ENCODE measurements around the gene NEDD4L. TPM values are rescaled to one million over a fixed set of nuclear protein-coding genes. Genes with fewer than 3 reads are reported as not detected.

NEDD4L gene
- total and polyA plus RNA-seq, 12 donors, result 17.8 to 110 (median 37.6) TPM

DNA sequence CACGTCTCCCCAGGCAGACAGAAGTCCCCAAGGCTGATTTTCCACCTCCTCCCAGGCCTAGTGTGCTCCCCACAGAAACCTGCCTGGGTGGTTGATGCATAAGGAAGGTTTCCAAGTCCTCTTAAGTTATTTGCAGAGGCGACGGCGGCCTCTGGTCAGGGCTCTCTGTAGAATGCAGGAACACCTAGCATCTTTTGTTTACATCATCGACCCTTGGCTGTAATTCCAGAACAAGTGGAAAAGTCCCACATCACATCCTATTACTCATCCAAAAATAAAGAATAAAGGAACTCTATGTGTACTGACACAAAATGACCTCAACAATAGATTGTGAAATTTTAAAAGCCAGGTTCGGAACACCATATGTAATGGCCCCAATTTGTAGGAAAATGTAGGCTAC, 373.7 kb downstream of the NEDD4L start:
- no peak for TF ChIP-seq POLR2A (IDR thresholded peaks at IDR 0.05)
- TF ChIP-seq, protein P1, sequence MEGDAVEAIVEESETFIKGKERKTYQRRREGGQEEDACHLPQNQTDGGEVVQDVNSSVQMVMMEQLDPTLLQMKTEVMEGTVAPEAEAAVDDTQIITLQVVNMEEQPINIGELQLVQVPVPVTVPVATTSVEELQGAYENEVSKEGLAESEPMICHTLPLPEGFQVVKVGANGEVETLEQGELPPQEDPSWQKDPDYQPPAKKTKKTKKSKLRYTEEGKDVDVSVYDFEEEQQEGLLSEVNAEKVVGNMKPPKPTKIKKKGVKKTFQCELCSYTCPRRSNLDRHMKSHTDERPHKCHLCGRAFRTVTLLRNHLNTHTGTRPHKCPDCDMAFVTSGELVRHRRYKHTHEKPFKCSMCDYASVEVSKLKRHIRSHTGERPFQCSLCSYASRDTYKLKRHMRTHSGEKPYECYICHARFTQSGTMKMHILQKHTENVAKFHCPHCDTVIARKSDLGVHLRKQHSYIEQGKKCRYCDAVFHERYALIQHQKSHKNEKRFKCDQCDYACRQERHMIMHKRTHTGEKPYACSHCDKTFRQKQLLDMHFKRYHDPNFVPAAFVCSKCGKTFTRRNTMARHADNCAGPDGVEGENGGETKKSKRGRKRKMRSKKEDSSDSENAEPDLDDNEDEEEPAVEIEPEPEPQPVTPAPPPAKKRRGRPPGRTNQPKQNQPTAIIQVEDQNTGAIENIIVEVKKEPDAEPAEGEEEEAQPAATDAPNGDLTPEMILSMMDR (IDR thresholded peaks at IDR 0.05), result no peak
- DNase-seq, result no peak
- Histone ChIP-seq H3K27me3 (no peaks in the 10 kb centered on the region), H3K27ac (no peak overlapping the region), H3K9me3 (replicated peaks in 1 of 3) (no peaks in the 10 kb centered on the region), H3K36me3 (replicated peaks in 1 of 2) (no peaks in the 10 kb centered on the region), H3K4me3 (no peak overlapping the region), H3K4me1 (replicated peaks in 1 of 2) (no peaks in the 10 kb centered on the region)
- intact Hi-C loops (cut with DNase I), result no loop called here
- WGBS, 4 donors, result 91 to 98% (median 92%) methylated on average over 5 to 6 of the region's 6 CpGs

DNA sequence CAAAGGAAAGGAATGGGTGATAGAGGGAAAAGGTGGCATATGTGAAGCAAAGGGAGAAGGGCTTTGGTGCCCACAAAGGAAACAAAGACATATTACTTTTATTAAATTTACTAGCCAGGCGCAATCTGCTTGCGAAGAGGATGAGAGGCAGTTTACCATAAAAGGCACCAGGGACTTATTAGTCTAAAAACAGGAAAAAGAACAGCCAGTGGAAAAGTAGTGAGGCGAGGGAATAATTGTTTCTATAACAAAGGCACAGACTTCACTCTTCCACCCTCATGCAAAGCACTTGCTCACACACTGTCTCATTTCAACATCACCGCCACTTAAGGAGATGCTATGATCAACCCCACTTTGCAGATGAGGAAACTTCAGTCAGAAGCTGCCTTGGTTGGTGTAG, 374.3 kb downstream of the NEDD4L start:
- Histone ChIP-seq H3K9me3 (replicated peaks in 1 of 3) (no peaks in the 10 kb centered on the region), H3K36me3 (replicated peaks in 1 of 2) (no peaks in the 10 kb centered on the region), H3K27me3 (no peaks in the 10 kb centered on the region), H3K4me3 (no peak overlapping the region), H3K27ac (no peak overlapping the region), H3K4me1 (replicated peaks in 1 of 2) (no peaks in the 10 kb centered on the region)
- intact Hi-C loops (cut with DNase I), result no loop called here
- no peak for TF ChIP-seq POLR2A (IDR thresholded peaks at IDR 0.05)
- TF ChIP-seq, protein P1 (IDR thresholded peaks at IDR 0.05), result no peak
- DNase-seq, result no peak
- WGBS, 4 donors, result 92 to 97% (median 96%) methylated on average over 4 of the region's 4 CpGs

DNA sequence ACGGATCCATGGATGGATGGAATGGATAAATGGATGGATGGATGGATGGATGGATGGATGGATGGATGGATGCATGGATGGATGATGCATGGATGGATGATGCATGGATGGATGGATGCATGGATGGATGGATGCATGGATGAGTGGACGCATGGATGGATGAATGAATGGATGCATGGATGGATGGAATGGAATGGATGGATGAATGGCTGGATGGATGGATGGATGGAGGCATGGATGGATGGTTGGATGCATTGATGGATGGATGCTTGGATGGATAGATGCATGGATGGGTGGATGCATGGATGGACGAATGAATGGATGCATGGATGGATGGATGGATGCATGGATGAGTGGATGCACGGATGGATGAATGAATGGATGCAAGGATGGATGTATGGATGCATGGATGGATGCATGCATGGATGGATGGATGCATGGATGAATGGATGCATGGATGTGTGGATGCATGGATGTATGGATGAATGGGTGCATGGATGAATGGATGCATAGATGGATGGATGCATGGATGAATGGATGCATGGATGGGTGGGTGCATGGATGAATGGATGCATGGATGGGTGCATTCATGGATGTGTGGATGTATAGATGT, 375.7 kb downstream of the NEDD4L start:
- Histone ChIP-seq H3K36me3 (replicated peaks in 1 of 2) (no peaks in the 10 kb centered on the region), H3K27me3 (no peaks in the 10 kb centered on the region), H3K9me3 (replicated peaks in 1 of 3) (no peaks in the 10 kb centered on the region), H3K4me3 (no peak overlapping the region), H3K27ac (no peak overlapping the region), H3K4me1 (replicated peaks in 1 of 2) (no peaks in the 10 kb centered on the region)
- 54 to 80% (median 62%) methylated on average over 4 of the region's 4 CpGs for WGBS, 4 donors
- intact Hi-C loops (cut with DNase I), result no loop called here
- TF ChIP-seq, protein P1 (IDR thresholded peaks at IDR 0.05), result no peak
- TF ChIP-seq POLR2A (IDR thresholded peaks at IDR 0.05), result no peak
- DNase-seq, result no peak

DNA sequence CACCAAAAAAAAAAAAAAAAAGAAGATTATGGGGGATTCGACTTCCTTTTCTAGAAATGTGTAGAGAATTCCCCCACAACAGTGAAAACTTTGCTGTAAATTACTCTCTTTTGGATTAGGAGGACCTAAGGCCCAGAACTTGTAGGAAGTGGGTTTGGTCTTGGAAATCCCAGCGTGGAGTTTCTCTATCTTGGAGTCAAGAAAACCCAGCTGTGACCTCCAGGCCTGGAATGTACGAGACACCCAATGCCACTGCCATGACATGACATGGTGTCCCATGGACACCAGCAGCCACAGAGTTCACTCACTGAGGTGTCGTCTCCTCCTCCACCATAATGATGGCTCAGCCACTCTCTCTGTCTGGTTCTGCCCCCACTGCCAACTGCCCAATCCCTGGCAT, 382.6 kb downstream of the NEDD4L start:
- Histone ChIP-seq H3K4me3 (no peak overlapping the region), H3K27me3 (no peaks in the 10 kb centered on the region), H3K9me3 (replicated peaks in 1 of 3) (no peaks in the 10 kb centered on the region), H3K36me3 (replicated peaks in 1 of 2) (no peaks in the 10 kb centered on the region), H3K27ac (no peak overlapping the region), H3K4me1 (replicated peaks in 1 of 2) (no peaks in the 10 kb centered on the region)
- TF ChIP-seq, protein P1 (IDR thresholded peaks at IDR 0.05), result no peak
- 82 to 90% (median 87%) methylated on average over 4 of the region's 4 CpGs for WGBS, 4 donors
- no peak for DNase-seq
- intact Hi-C loops (cut with DNase I), result no loop called here

Measured in adrenal gland (tissue), 12 donors.